ENCODE results near the gene RTL10. TPM values are rescaled to one million over a fixed set of nuclear protein-coding genes. Genes with fewer than 3 reads are reported as not detected.

RTL10 gene
- polyA plus RNA-seq, 1 experiment = 9.5 TPM

GRCh38 chr22:19876314-19876940 is 21.8 kb upstream of the RTL10 start:
- ChIA-PET CTCF (no interaction called here), POLR2A (no interaction called here)
- no peak for TF ChIP-seq CTCF (IDR thresholded peaks at IDR 0.05; ENCODE audit: low read depth, low read length)
- DNase-seq (ENCODE audit: low read depth, low spot score) = no peak
- Histone ChIP-seq H3K27ac (ENCODE audit: low read depth, low read length) (no peak overlapping the region), H3K4me3 (ENCODE audit: low read depth, low read length) (no peak overlapping the region), H3K9me3 (ENCODE audit: control insufficient read depth, insufficient read depth, low read length) (no peaks in the 10 kb centered on the region; the same call in 1 of the 2 replicates), H3K27me3 (ENCODE audit: control insufficient read depth, insufficient read depth, low read length) (no peaks in the 10 kb centered on the region)

GRCh38 chr22:19875531-19876313 is 21.0 kb upstream of the RTL10 start:
- H3K9me3 ChIP-seq (ENCODE audit: control insufficient read depth, insufficient read depth, low read length) = no peaks in the 10 kb centered on the region; the same call in 1 of the 2 replicates
- no peak overlapping the region for H3K27ac ChIP-seq (ENCODE audit: low read depth, low read length)
- H3K27me3 ChIP-seq (ENCODE audit: control insufficient read depth, insufficient read depth, low read length) = no peaks in the 10 kb centered on the region
- no peak for TF ChIP-seq CTCF (IDR thresholded peaks at IDR 0.05; ENCODE audit: low read depth, low read length)
- H3K4me3 ChIP-seq (ENCODE audit: low read depth, low read length) = no peak overlapping the region
- DNase-seq (ENCODE audit: low read depth, low spot score) = no peak
- ChIA-PET POLR2A (no interaction called here), CTCF (no interaction called here)

GRCh38 chr22:19875061-19875530 is 20.4 kb upstream of the RTL10 start:
- Histone ChIP-seq H3K27me3 (ENCODE audit: control insufficient read depth, insufficient read depth, low read length) (no peaks in the 10 kb centered on the region), H3K9me3 (ENCODE audit: control insufficient read depth, insufficient read depth, low read length) (no peaks in the 10 kb centered on the region; the same call in 1 of the 2 replicates), H3K27ac (ENCODE audit: low read depth, low read length) (no peak overlapping the region), H3K4me3 (ENCODE audit: low read depth, low read length) (no peak overlapping the region)
- CTCF ChIA-PET = interaction anchor here (0.8 kb wide), 1 partner anchor 144 kb away, joined by 4 read pairs; no protein-coding TSS in a partner anchor
- no peak for DNase-seq (ENCODE audit: low read depth, low spot score)
- POLR2A ChIA-PET = no interaction called here
- TF ChIP-seq CTCF (IDR thresholded peaks at IDR 0.05; ENCODE audit: low read depth, low read length) = no peak

GRCh38 chr22:19874307-19875060 is 19.8 kb upstream of the RTL10 start:
- POLR2A ChIA-PET = no interaction called here
- CTCF ChIA-PET = interaction anchor here (0.8 kb wide), 1 partner anchor 143 kb away, joined by 4 read pairs; no protein-coding TSS in a partner anchor
- no peaks in the 10 kb centered on the region for H3K27me3 ChIP-seq (ENCODE audit: control insufficient read depth, insufficient read depth, low read length)
- H3K27ac ChIP-seq (ENCODE audit: low read depth, low read length) = no peak overlapping the region
- no peaks in the 10 kb centered on the region; the same call in 1 of the 2 replicates for H3K9me3 ChIP-seq (ENCODE audit: control insufficient read depth, insufficient read depth, low read length)
- H3K4me3 ChIP-seq (ENCODE audit: low read depth, low read length) = no peak overlapping the region
- no peak for DNase-seq (ENCODE audit: low read depth, low spot score)
- TF ChIP-seq CTCF (IDR thresholded peaks at IDR 0.05; ENCODE audit: low read depth, low read length) = no peak
